Activated naive CD8-positive, alpha-beta T cell (primary cell): ENCODE data around the gene SYNPO.

Experiments
- H3K27ac Mint-ChIP-seq: one replicate; pipeline ENCODE4 v1.8.0; 2021; ENCODE audit warnings: mixed read lengths
- H3K27me3 Mint-ChIP-seq: one replicate; pipeline ENCODE4 v1.8.0; 2021; ENCODE audit warnings: mixed read lengths
- H3K36me3 Mint-ChIP-seq: one replicate; pipeline ENCODE4 v1.8.0; 2021; ENCODE audit warnings: mixed read lengths
- H3K4me1 Mint-ChIP-seq: one replicate; pipeline ENCODE4 v1.8.0; 2021; ENCODE audit warnings: low read depth, mixed read lengths
- H3K4me3 Mint-ChIP-seq: one replicate; pipeline ENCODE4 v1.8.0; 2021; ENCODE audit warnings: mild to moderate bottlenecking, mixed read lengths
- H3K9me3 Mint-ChIP-seq: one replicate; pipeline ENCODE4 v1.8.0; 2021; ENCODE audit warnings: low read depth, mixed read lengths

Gene SYNPO

GRCh38 chr5:150690760-150691159, 50.3 kb downstream of the SYNPO start:
- Mint-ChIP-seq H3K27me3 (no peaks in the 10 kb centered on the region), H3K27ac (no peak overlapping the region), H3K9me3 (no peaks in the 10 kb centered on the region), H3K4me1 (no peaks in the 10 kb centered on the region), H3K36me3 (peaks cover 6% of the 10 kb centered on the region), H3K4me3 (no peak overlapping the region)

- H3K27ac Mint-ChIP-seq: no peak overlapping the region
- H3K27me3 Mint-ChIP-seq: no peaks in the 10 kb centered on the region
- no peak overlapping the region for H3K4me3 Mint-ChIP-seq
- H3K9me3 Mint-ChIP-seq: no peaks in the 10 kb centered on the region
- H3K4me1 Mint-ChIP-seq: no peaks in the 10 kb centered on the region
- H3K36me3 Mint-ChIP-seq: peaks cover 8% of the 10 kb centered on the region
Measured at GRCh38 chr5:150692276-150692675, 51.8 kb downstream of the SYNPO start.

DNA sequence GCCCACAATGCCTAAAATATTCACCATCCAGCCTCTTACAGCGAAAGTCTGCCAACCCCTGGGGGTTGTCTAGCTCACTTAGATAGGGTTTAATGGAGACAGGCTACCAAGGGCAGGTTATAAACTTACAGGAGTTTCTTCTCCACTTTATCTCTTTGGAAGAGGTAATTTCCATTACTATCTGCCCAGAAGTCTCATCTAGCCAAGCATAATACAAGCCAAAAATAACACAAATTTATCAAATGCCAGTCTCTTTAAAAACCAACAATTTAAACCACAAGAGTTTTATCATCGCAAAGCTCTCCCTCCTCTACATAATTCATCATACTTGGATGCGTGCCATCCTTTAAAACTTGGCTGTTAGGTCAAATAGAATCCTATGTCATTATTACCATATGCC, 54.2 kb downstream of the SYNPO start:
- Mint-ChIP-seq H3K27ac (no peak overlapping the region), H3K27me3 (no peaks in the 10 kb centered on the region), H3K4me1 (peaks cover 3% of the 10 kb centered on the region), H3K36me3 (peaks cover 8% of the 10 kb centered on the region), H3K9me3 (no peaks in the 10 kb centered on the region), H3K4me3 (no peak overlapping the region)

DNA sequence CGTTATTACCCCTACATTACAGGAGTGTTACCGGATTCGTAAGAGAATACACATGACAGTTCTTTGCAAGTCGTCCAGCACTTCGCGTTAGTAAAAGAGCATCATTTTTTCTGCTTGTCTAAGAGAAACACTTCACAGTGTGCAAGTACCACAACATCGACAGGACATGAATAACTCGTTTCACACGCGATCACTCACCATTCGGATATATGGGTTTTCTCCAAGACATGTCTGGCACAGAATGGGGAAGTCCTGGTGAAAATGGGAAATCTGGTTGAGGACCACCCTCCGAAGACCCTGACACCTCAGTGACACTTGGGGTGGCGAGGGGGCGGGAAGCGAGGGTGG, 59.8 kb downstream of the SYNPO start:
- H3K4me3 Mint-ChIP-seq: no peak overlapping the region
- no peaks in the 10 kb centered on the region for H3K9me3 Mint-ChIP-seq
- no peaks in the 10 kb centered on the region for H3K27me3 Mint-ChIP-seq
- H3K4me1 Mint-ChIP-seq: peaks cover 7% of the 10 kb centered on the region
- H3K36me3 Mint-ChIP-seq: peaks cover 2% of the 10 kb centered on the region
- H3K27ac Mint-ChIP-seq: no peak overlapping the region

DNA sequence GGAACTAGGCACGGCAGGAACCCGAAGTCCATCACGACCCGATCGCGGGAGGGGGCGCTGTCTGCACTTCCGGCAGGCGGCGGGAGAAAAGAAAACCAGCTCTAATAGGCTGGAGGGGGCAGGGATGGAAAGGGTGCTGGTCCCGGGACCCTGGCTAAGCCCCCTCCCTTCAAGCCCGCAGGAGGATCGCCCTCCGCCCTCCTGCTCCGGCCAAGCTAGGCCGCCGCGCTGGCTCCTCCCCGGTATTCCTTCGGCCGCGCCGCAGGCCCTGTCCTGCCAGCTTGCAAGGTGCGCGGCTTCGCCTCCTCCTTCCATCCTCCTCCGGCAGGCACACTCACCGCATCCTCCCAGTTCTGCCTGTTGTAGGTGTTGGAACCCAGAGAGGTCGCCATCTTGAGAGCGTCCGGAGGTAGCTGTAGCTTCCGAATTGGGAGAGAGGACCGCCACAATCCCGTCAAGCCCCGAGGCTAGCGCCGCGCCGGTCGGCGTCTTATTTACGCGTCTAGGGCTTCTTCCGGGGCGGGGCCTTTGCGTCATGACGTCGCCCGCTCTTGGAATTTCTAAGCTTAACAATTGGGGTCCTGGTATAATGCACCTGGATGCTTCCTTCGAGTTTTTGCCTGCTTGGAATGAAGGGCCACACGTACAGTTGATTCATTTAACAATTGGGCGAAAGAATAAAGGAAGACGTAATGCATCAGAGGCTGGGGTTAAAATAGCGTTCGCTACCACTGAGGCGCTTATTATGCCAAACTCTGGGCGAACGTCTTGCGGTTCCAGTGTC, 60.3 kb downstream of the SYNPO start, which contains the start of gene RBM22:
Gene RBM22, minus strand, starts transcription at position 469 of the 784 bp plus-strand sequence. Its CDS starts 77 bp downstream, at position 392.
- Mint-ChIP-seq H3K4me1 (peaks cover 7% of the 10 kb centered on the region), H3K36me3 (peaks cover 2% of the 10 kb centered on the region), H3K27me3 (no peaks in the 10 kb centered on the region), H3K9me3 (no peaks in the 10 kb centered on the region), H3K4me3 (no peak within 1 kb of the TSS), H3K27ac (no peak within 1 kb of the TSS)

- Mint-ChIP-seq H3K27ac (no peak overlapping the region), H3K27me3 (no peaks in the 10 kb centered on the region), H3K4me3 (no peak overlapping the region), H3K4me1 (peaks cover 4% of the 10 kb centered on the region), H3K9me3 (no peaks in the 10 kb centered on the region), H3K36me3 (peaks cover 3% of the 10 kb centered on the region)
Measured at GRCh38 chr5:150703762-150704161, 63.3 kb downstream of the SYNPO start.

DNA sequence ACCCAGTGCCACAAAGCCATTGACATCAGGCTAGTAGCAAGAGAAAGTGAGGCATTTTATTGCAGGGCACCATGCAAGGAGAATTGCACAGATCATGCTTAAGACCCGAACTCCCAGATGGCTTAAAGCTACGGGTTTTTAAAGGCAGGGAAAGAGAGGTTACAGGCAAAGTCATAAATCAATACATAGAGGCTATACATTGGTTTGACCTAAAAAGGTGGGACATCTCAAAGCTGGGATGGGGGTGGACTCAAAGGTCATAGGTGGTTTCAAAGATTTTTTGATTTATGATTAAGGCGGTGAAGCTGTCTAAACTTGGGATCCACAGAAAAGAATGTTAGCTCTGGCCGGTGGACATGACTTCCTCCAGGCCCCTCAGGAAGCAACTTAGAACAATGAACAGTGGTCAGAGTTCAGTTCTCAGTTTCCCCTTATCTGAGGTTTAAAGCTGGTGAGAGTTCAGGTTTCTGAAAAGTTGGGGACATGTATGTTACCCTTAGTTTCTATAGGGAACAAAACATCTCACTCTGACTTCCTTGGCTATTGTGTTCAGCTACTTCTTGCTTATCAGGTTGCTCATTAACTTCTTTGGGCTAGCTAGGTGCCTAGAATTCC, 66.4 kb downstream of the SYNPO start:
- Mint-ChIP-seq H3K4me3 (no peak overlapping the region), H3K36me3 (peaks cover 6% of the 10 kb centered on the region), H3K27ac (no peak overlapping the region), H3K27me3 (no peaks in the 10 kb centered on the region), H3K4me1 (no peaks in the 10 kb centered on the region), H3K9me3 (no peaks in the 10 kb centered on the region)
